Esophagus muscularis mucosa (tissue), 3 donors: ENCODE results near the gene MEIS2.

Source experiments
- EP300 ChIP-seq: sonication (generic); formaldehyde crosslinking; IDR thresholded peaks from one replicate; pipeline ENCODE4 v1.6.1; 2017; ENCODE audit warnings: antibody characterized with exemption
- POLR2A ChIP-seq: fragments of 450-650 bp; IDR thresholded peaks from one replicate; pipeline ENCODE4 v1.6.1; 2017; ENCODE audit warnings: antibody characterized with exemption, moderate library complexity, mild to moderate bottlenecking, low read depth
- POLR2AphosphoS5 ChIP-seq, 2 donors: sonication (generic); formaldehyde crosslinking; IDR thresholded peaks; one replicate each; pipeline ENCODE4 v1.6.1; 2017; ENCODE audit warnings: antibody characterized with exemption in 2 of 2

DNA sequence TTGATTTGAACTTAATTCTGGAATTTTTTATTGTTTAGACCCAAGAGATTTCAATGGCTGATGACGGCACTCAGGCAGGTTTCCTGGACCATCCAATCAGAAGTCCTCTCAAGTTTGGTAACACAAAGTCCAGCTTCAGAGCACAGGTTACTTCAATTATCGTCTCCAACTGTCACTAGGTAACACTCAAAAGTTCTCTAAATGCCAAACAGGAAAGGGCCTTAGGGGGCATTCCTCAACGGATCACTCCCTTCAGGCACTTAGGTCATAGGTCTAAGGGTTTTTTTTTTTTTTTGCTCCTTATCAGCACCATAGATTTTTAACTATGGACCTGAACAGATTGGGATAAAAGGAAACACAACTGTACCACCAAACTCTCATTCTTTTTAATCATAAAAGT lies 85.8 kb downstream of the MEIS2 start:
- TF ChIP-seq POLR2AphosphoS5 (IDR thresholded peaks at IDR 0.05): no peak
- TF ChIP-seq POLR2A: no peak
- TF ChIP-seq EP300: no peak
